H9 (cell line): ENCODE measurements around the gene SSX2IP. TPM values are rescaled to one million over a fixed set of nuclear protein-coding genes. Genes with fewer than 3 reads are reported as not detected.

Experiments used
- DNase-seq: peaks from one replicate; pipeline ENCODE4 v3.0.0-alpha.2; 2017
- H2AFZ ChIP-seq: one replicate; pipeline ENCODE4 v1.6.1; 2013; ENCODE audit warnings: mild to moderate bottlenecking, low read length, control low read depth, moderate library complexity
- H2AK5ac ChIP-seq: 2 replicates; pipeline ENCODE4 v1.6.1; 2013; ENCODE audit warnings: low read length, control low read depth, mixed read lengths; ENCODE audit not compliant: insufficient read length
- H2BK120ac ChIP-seq: one replicate; pipeline ENCODE4 v1.6.1; 2013; ENCODE audit warnings: low read depth, mild to moderate bottlenecking, low read length, control low read depth, inconsistent platforms; ENCODE audit not compliant: poor library complexity, severe bottlenecking
- H2BK12ac ChIP-seq: 2 replicates; pipeline ENCODE4 v1.6.1; 2013; ENCODE audit warnings: low read length, control low read depth, mixed read lengths, low read depth; ENCODE audit not compliant: insufficient read length
- H2BK15ac ChIP-seq: 2 replicates; pipeline ENCODE4 v1.6.1; 2013; ENCODE audit warnings: low read depth, low read length, control low read depth
- H2BK20ac ChIP-seq: one replicate; pipeline ENCODE4 v1.6.1; 2013; ENCODE audit warnings: low read depth, mild to moderate bottlenecking, low read length, control low read depth, inconsistent platforms; ENCODE audit not compliant: poor library complexity, severe bottlenecking
- H2BK5ac ChIP-seq: 2 replicates; pipeline ENCODE4 v1.6.1; 2013; ENCODE audit warnings: low read length, control low read depth, mixed read lengths; ENCODE audit not compliant: insufficient read length
- H3K14ac ChIP-seq: 2 replicates; pipeline ENCODE4 v1.6.1; 2013; ENCODE audit warnings: low read length, control low read depth; ENCODE audit not compliant: insufficient read depth
- H3K18ac ChIP-seq: 2 replicates; pipeline ENCODE4 v1.6.1; 2013; ENCODE audit warnings: low read depth, mild to moderate bottlenecking, mixed read lengths, low read length, control low read depth; ENCODE audit not compliant: insufficient read length
- H3K23ac ChIP-seq: 2 replicates; pipeline ENCODE4 v1.6.1; 2013; ENCODE audit warnings: low read length, control low read depth, mixed read lengths, low read depth; ENCODE audit not compliant: insufficient read length
- H3K23me2 ChIP-seq: 2 replicates; pipeline ENCODE4 v1.6.1; 2013; ENCODE audit warnings: low read depth, mild to moderate bottlenecking, mixed read lengths, low read length, control low read depth; ENCODE audit not compliant: insufficient read length, poor library complexity, severe bottlenecking
- H3K27ac ChIP-seq: 2 replicates; pipeline ENCODE4 v1.5.1; 2013; ENCODE audit warnings: low read length, control low read depth, mixed read lengths, low read depth; ENCODE audit not compliant: insufficient read length
- H3K27me3 ChIP-seq: 2 replicates; pipeline ENCODE4 v1.6.1; 2013; ENCODE audit warnings: low read length, control low read depth, inconsistent platforms; ENCODE audit not compliant: insufficient read depth
- H3K4ac ChIP-seq: 2 replicates; pipeline ENCODE4 v1.6.1; 2013; ENCODE audit warnings: low read depth, mild to moderate bottlenecking, control low read depth, inconsistent platforms, low read length, moderate library complexity
- H3K4me1 ChIP-seq: 2 replicates; pipeline ENCODE4 v1.6.1; 2013; ENCODE audit warnings: low read length, control low read depth, inconsistent platforms; ENCODE audit not compliant: insufficient read depth
- H3K4me2 ChIP-seq: 2 replicates; pipeline ENCODE4 v1.6.1; 2013; ENCODE audit warnings: low read length, control low read depth, mixed read lengths; ENCODE audit not compliant: insufficient read length, insufficient read depth
- H3K56ac ChIP-seq: 2 replicates; pipeline ENCODE4 v1.6.1; 2013; ENCODE audit warnings: low read depth, mild to moderate bottlenecking, mixed read lengths, low read length, control low read depth; ENCODE audit not compliant: insufficient read length
- H3K79me1 ChIP-seq: 2 replicates; pipeline ENCODE4 v1.6.1; 2013; ENCODE audit warnings: low read depth, mild to moderate bottlenecking, moderate library complexity, low read length, control low read depth, inconsistent platforms; ENCODE audit not compliant: insufficient read depth, poor library complexity, severe bottlenecking
- H3K79me2 ChIP-seq: 2 replicates; pipeline ENCODE4 v1.6.1; 2013; ENCODE audit warnings: low read length, control low read depth, inconsistent platforms; ENCODE audit not compliant: insufficient read depth
- H3K9ac ChIP-seq: 2 replicates; pipeline ENCODE4 v1.6.1; 2013; ENCODE audit warnings: low read length, control low read depth, mixed read lengths; ENCODE audit not compliant: insufficient read length; ENCODE audit errors: extremely low read depth
- H3K9me3 ChIP-seq: one replicate; pipeline ENCODE4 v1.6.1; 2013; ENCODE audit warnings: low read depth, low read length, inconsistent platforms; ENCODE audit not compliant: control insufficient read depth
- H3T11ph ChIP-seq: one replicate; pipeline ENCODE4 v1.6.1; 2013; ENCODE audit warnings: mild to moderate bottlenecking, low read length, control low read depth, inconsistent platforms
- H4K20me1 ChIP-seq: one replicate; pipeline ENCODE4 v1.6.1; 2013; ENCODE audit not compliant: control insufficient read depth, insufficient read length, insufficient read depth
- H4K5ac ChIP-seq: 2 replicates; pipeline ENCODE4 v1.6.1; 2013; ENCODE audit warnings: low read depth, mild to moderate bottlenecking, mixed read lengths, low read length, control low read depth; ENCODE audit not compliant: insufficient read length
- H4K8ac ChIP-seq: replicated peaks from 2 replicates; pipeline ENCODE4 v1.6.1; 2013; ENCODE audit warnings: low read length, control low read depth, mixed read lengths, low read depth; ENCODE audit not compliant: insufficient read length
- H4K91ac ChIP-seq: 2 replicates; pipeline ENCODE4 v1.6.1; 2013; ENCODE audit warnings: low read depth, mild to moderate bottlenecking, moderate library complexity, mixed read lengths, low read length, control low read depth; ENCODE audit not compliant: insufficient read length
- H3K27ac Mint-ChIP-seq, 3 experiments: 2 replicates in 2 of 3; 3 replicates in 1 of 3; pipeline ENCODE4 v1.8.0; 2020 to 2021; ENCODE audit warnings: mixed read lengths in 3 of 3, mild to moderate bottlenecking in 1 of 3, moderate library complexity in 1 of 3
- H3K27me3 Mint-ChIP-seq: 2 replicates; pipeline ENCODE4 v1.8.0; 2021; ENCODE audit warnings: low read depth, mild to moderate bottlenecking, moderate library complexity, mixed read lengths
- H3K36me3 Mint-ChIP-seq, 3 experiments: 2 replicates in 2 of 3; 3 replicates in 1 of 3; pipeline ENCODE4 v1.8.0; 2020 to 2021; ENCODE audit warnings: low read depth in 3 of 3, mixed read lengths in 3 of 3; ENCODE audit not compliant: insufficient read depth in 1 of 3
- H3K4me1 Mint-ChIP-seq, 2 experiments: 2 replicates each; pipeline ENCODE4 v1.8.0; 2020; ENCODE audit warnings: mixed read lengths in 2 of 2
- H3K4me3 Mint-ChIP-seq, 2 experiments: 2 replicates in 1 of 2; 3 replicates in 1 of 2; pipeline ENCODE4 v1.8.0; 2020 to 2021; ENCODE audit warnings: mild to moderate bottlenecking in 2 of 2, mixed read lengths in 2 of 2, moderate library complexity in 1 of 2
- H3K9me3 Mint-ChIP-seq, 2 experiments: 2 replicates in 1 of 2; 3 replicates in 1 of 2; pipeline ENCODE4 v1.8.0; 2020; ENCODE audit warnings: mild to moderate bottlenecking in 2 of 2, mixed read lengths in 2 of 2, moderate library complexity in 1 of 2
- CTCF ChIP-seq: fragments of 200-600 bp; sonication (generic); conservative IDR thresholded peaks from 3 replicates; pipeline ENCODE4 v1.8.0; 2021; ENCODE audit warnings: antibody characterized with exemption, mild to moderate bottlenecking
- WGBS: extraction: QIAGEN DNeasy Blood & Tissue Kit; methylation state at CpG from one replicate; pipeline ENCODE4 v1.1.7; 2013; ENCODE audit warnings: missing lambda C conversion rate, low lambda C conversion rate, mixed read lengths; ENCODE audit not compliant: insufficient read length; ENCODE audit errors: extremely low coverage; 5-methylcytosine and 5-hydroxymethylcytosine counted together
- total RNA-seq: library from RNA; stranded (reverse); gene quantifications from 2 replicates; pipeline ENCODE4 v1.2.1, GENCODE V29; 2021

Gene SSX2IP
- total RNA-seq, 1 experiment from 2014 or later: 19.6 TPM

DNA sequence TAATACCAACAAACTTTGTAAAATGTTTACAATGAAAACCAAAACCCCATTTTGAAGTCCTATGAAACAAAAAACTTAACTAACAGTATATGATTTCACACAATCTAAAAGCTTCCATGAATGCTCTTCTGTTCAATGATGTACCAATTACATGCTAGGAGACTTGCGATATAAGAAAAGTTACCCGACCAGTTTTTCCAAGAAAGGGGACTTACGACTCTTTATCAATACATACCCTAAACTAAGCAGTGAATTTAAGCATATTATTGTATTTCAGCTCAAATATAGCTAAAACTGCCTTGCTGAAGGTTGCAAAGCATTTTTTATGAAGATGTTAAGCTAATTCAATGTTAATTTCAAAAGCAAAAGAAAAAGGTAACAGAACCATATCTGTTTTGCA lies 15.6 kb downstream of the SSX2IP start:
- Mint-ChIP-seq H3K4me1 (peaks cover 64 to 66% of the 10 kb centered on the region in 2 experiments), H3K9me3 (no peaks in the 10 kb centered on the region; a peak in 2 of 5 replicates), H3K27ac (peak overlapping the region in 2 of 3 experiments; percentile 67 to 89; a peak in 5 of 7 replicates), H3K4me3 (peak overlapping the region in 1 of 2 experiments; percentile 4; a peak in 1 of 5 replicates), H3K27me3 (no peaks in the 10 kb centered on the region), H3K36me3 (peaks cover 9 to 11% (median 9%) of the 10 kb centered on the region in 3 experiments; a peak in 5 of 7 replicates)
- Histone ChIP-seq H3K4ac (no peak overlapping the region), H3K27ac (no peak overlapping the region), H2BK120ac (no peak overlapping the region), H4K5ac (no peak overlapping the region), H2BK15ac (no peak overlapping the region), H2AK5ac (no peak overlapping the region), H3K27me3 (no peaks in the 10 kb centered on the region), H2AFZ (no peak overlapping the region), H2BK5ac (no peak overlapping the region), H3K23ac (no peak overlapping the region), H3K14ac (no peak overlapping the region), H3K79me1 (peaks cover 2% of the 10 kb centered on the region), H3K9ac (no peak overlapping the region), H3K23me2 (no peaks in the 10 kb centered on the region), H3K79me2 (no peaks in the 10 kb centered on the region; the same call in 1 of the 2 replicates), H2BK12ac (no peak overlapping the region), H3K56ac (no peak overlapping the region), H4K91ac (no peak overlapping the region), H3K9me3 (no peaks in the 10 kb centered on the region), H3T11ph (no peak overlapping the region), H3K4me2 (no peak overlapping the region), H4K8ac (no peak overlapping the region), H3K4me1 (no peaks in the 10 kb centered on the region; the same call in 1 of the 2 replicates), H4K20me1 (no peaks in the 10 kb centered on the region), H3K18ac (no peak overlapping the region), H2BK20ac (no peak overlapping the region)
- TF ChIP-seq CTCF: no peak
- no CpG with 5 or more reads among the region's 3 CpGs for WGBS
- DNase-seq: no peak
